ENCODE results near the gene RETREG2. TPM values are rescaled to one million over a fixed set of nuclear protein-coding genes. Genes with fewer than 3 reads are reported as not detected.

Gene RETREG2
- total RNA-seq, 1 experiment from 2014 or later, result 63.7 TPM

- TF ChIP-seq MAX (IDR thresholded peaks at IDR 0.05), result peak; percentile 95
- no peak for TF ChIP-seq ELF1 (IDR thresholded peaks at IDR 0.05; ENCODE audit: borderline replicate concordance, low read depth)
- no peak for TF ChIP-seq YY1 (IDR thresholded peaks at IDR 0.05; ENCODE audit: extremely low read depth, insufficient replicate concordance, low read depth, low read length)
- no peak; the same call in 1 of the 2 replicates for TF ChIP-seq EGR1 (IDR thresholded peaks at IDR 0.05; ENCODE audit: low read depth)
- TF ChIP-seq RAD21 (IDR thresholded peaks at IDR 0.05; ENCODE audit: low read depth), result no peak
- no peak for TF ChIP-seq FOSL1 (IDR thresholded peaks at IDR 0.05; ENCODE audit: low read depth)
Measured at GRCh38 chr2:219218732-219219701, 40.9 kb downstream of the RETREG2 start, which contains the start of gene ABCB6 (continued).

- no peaks in the 10 kb centered on the region for H3K79me2 ChIP-seq (ENCODE audit: insufficient read depth, low read length)
- peaks cover 9 to 37% of the 10 kb centered on the region in 2 experiments; a peak in 3 of 4 replicates for H3K4me1 ChIP-seq (ENCODE audit: control insufficient read depth in 1 of 2, insufficient read depth in 2 of 2, low read length in 2 of 2)
- no peaks in the 10 kb centered on the region for H3K27me3 ChIP-seq (ENCODE audit: insufficient read depth, low read length)
- ChIA-PET CTCF (interaction anchor here (2.7 kb wide), 1 partner anchor 75 kb away, joined by 12 read pairs; no protein-coding TSS in a partner anchor), RAD21 (ENCODE audit: low non-redundant PET in 1 of 2, low total read pairs in 2 of 2, uncharacterized antibody in 2 of 2, unreplicated experiment in 2 of 2) (no interaction called here), POLR2A (no interaction called here)
- peak overlapping the region; percentile 81; the same call in 1 of the 2 replicates for H3K27ac ChIP-seq (ENCODE audit: low read depth, low read length)
- no peaks in the 10 kb centered on the region for H3K9me2 ChIP-seq (ENCODE audit: insufficient read depth)
- H2AFZ ChIP-seq (ENCODE audit: low read depth, low read length, poor library complexity, severe bottlenecking), result no peak overlapping the region
- intact Hi-C loops (cut with micrococcal nuclease), result loop anchor here (1.0 kb wide), 1 partner anchor 54 kb away; no protein-coding TSS in a partner anchor
- peak overlapping the region; percentile 76 for H3K9ac ChIP-seq (ENCODE audit: low read length)
- no peak for ATAC-seq
- no TSS peak for BruUV-seq (replicated peaks)
- no peaks in the 10 kb centered on the region for H3K9me3 ChIP-seq (ENCODE audit: control insufficient read depth in 1 of 2, insufficient read depth in 1 of 2, low read depth in 1 of 2, low read length in 2 of 2)
- peaks cover 21 to 26% of the 10 kb centered on the region in 2 experiments; a peak in 3 of 4 replicates for H3K36me3 ChIP-seq (ENCODE audit: control insufficient read depth in 1 of 2, insufficient read depth in 2 of 2, low read length in 2 of 2)
- no peak for DNase-seq (ENCODE audit: low read depth, low spot score)
- no peak for TF ChIP-seq ELF1 (IDR thresholded peaks at IDR 0.05; ENCODE audit: borderline replicate concordance, low read depth)
- no peak for TF ChIP-seq JUND (IDR thresholded peaks at IDR 0.05)
- no peak for TF ChIP-seq EZH2phosphoT487 (IDR thresholded peaks at IDR 0.05; ENCODE audit: borderline replicate concordance)
- TF ChIP-seq CBX3 (IDR thresholded peaks at IDR 0.05; ENCODE audit: low read depth), result no peak
- TF ChIP-seq CEBPB (IDR thresholded peaks at IDR 0.05; ENCODE audit: low read depth), result no peak
- no peak for TF ChIP-seq RAD21 (IDR thresholded peaks at IDR 0.05; ENCODE audit: low read depth)
- no peak for TF ChIP-seq MAX (IDR thresholded peaks at IDR 0.05)
- TF ChIP-seq TCF7L2 (IDR thresholded peaks at IDR 0.05; ENCODE audit: borderline replicate concordance, extremely low read depth, insufficient read depth, insufficient read length), result no peak
- no peak for TF ChIP-seq CTCF (IDR thresholded peaks at IDR 0.05 in 2 of 3, conservative IDR thresholded peaks at IDR 0.05 in 1 of 3; ENCODE audit: borderline replicate concordance in 1 of 3, insufficient read depth in 1 of 3, low read depth in 2 of 3, low read length in 2 of 3)
- TF ChIP-seq SIN3A (IDR thresholded peaks at IDR 0.05; ENCODE audit: low read depth), result no peak
- no peak for TF ChIP-seq REST (IDR thresholded peaks at IDR 0.05; ENCODE audit: low read depth)
- H3K4me2 ChIP-seq (ENCODE audit: low read length), result no peak overlapping the region
- H4K20me1 ChIP-seq (ENCODE audit: insufficient read depth), result no peaks in the 10 kb centered on the region
- no peak overlapping the region for H3K4me3 ChIP-seq (replicated peaks in 1 of 2; ENCODE audit: low read depth in 1 of 2, low read length in 2 of 2)
Measured at GRCh38 chr2:219219784-219220532, 41.9 kb downstream of the RETREG2 start.

Measured in HCT116 (cell line).